K562 (cell line): Measurements from ENCODE around the gene TCL1B. TPM values are rescaled to one million over a fixed set of nuclear protein-coding genes. Genes with fewer than 3 reads are reported as not detected.

Experiments used
- ATAC-seq: fragments of 200-7000 bp; cut with Tn5 transposase; 3 replicates; pipeline ENCODE4 v1.9.1; 2020; ENCODE audit warnings: moderate library complexity
- BruUV-seq: library from RNA; stranded (reverse); fragments of 400-500 nt; replicated peaks from 2 replicates; lab custom pipeline; 2021; lab: Mats Ljungman, UMichigan
- CTCF ChIA-PET: fragments of 300-600 bp; formaldehyde crosslinking; extraction: SDS; loops from one replicate; lab custom pipeline; 2021; ENCODE audit warnings: low intra/inter-chr PET ratio; lab: Yijun Ruan, JAX
- POLR2A ChIA-PET: fragments of 300-600, 350-650 bp; sonication (Branson Sonifier 250); formaldehyde crosslinking; extraction: SDS; loops from one replicate; lab custom pipeline; 2021; ENCODE audit warnings: antibody characterized with exemption, inconsistent platforms; lab: Yijun Ruan, JAX
- DNase-seq, 4 experiments: peaks; one replicate each; pipeline versions ENCODE4 v3.0.0 to v3.0.0-alpha.2; 2011 to 2018; ENCODE audit warnings: low spot score in 3 of 4, mixed read lengths in 3 of 4; ENCODE audit errors: extremely low read depth in 1 of 4
- FAIRE-seq: peaks from 2 replicates; lab custom pipeline; 2011; peaks lifted over from hg19 to GRCh38; lab: Jason Lieb, UNC
- H2AFZ ChIP-seq: 2 replicates; pipeline ENCODE4 v1.6.0; 2011; ENCODE audit warnings: low read depth, low read length, control low read depth, inconsistent platforms
- H3K27ac ChIP-seq: fragments of 200-600 bp; 3 replicates; pipeline ENCODE4 v1.8.0; 2011; ENCODE audit warnings: low read depth, mild to moderate bottlenecking, control low read depth, inconsistent platforms, low read length, moderate library complexity, mixed read lengths; ENCODE audit errors: extremely low read depth
- H3K27me3 ChIP-seq, 2 experiments: fragments of 300-600 bp in 1 of 2; 2 replicates in 1 of 2; 3 replicates in 1 of 2; pipeline versions ENCODE4 v1.6.0 to v1.8.0; 2011; ENCODE audit warnings: inconsistent platforms in 2 of 2, low read length in 2 of 2, mild to moderate bottlenecking in 1 of 2, mixed read lengths in 1 of 2, moderate library complexity in 1 of 2; ENCODE audit not compliant: control insufficient read depth in 2 of 2, insufficient read depth in 2 of 2
- H3K36me3 ChIP-seq: fragments of 300-600 bp; 3 replicates; pipeline ENCODE4 v1.8.0; 2011; ENCODE audit warnings: mild to moderate bottlenecking, low read length, inconsistent platforms; ENCODE audit not compliant: control insufficient read depth, insufficient read depth
- H3K4me1 ChIP-seq, 2 experiments: fragments of 200-600 bp in 1 of 2; replicated peaks in 1 of 2; 2 replicates in 1 of 2; 3 replicates in 1 of 2; pipeline versions ENCODE4 v1.5.1 to v1.8.0; 2011; ENCODE audit warnings: inconsistent platforms in 2 of 2, low read length in 2 of 2, mild to moderate bottlenecking in 1 of 2, mixed read lengths in 1 of 2, moderate library complexity in 1 of 2; ENCODE audit not compliant: control insufficient read depth in 2 of 2, insufficient read depth in 2 of 2
- H3K4me2 ChIP-seq: 2 replicates; pipeline ENCODE4 v1.6.1; 2011; ENCODE audit warnings: low read length, control low read depth, inconsistent platforms, mixed read lengths; ENCODE audit not compliant: insufficient read depth
- H3K4me3 ChIP-seq: fragments of 200-600 bp; sonication (generic), shearing (Covaris generic); 2 replicates; pipeline ENCODE4 v1.5.1; 2016; ENCODE audit warnings: control low read depth, inconsistent platforms
- H3K79me2 ChIP-seq: fragments of 200-600 bp; 3 replicates; pipeline ENCODE4 v1.8.0; 2011; ENCODE audit warnings: low read length, inconsistent platforms; ENCODE audit not compliant: control insufficient read depth, insufficient read depth
- H3K9ac ChIP-seq, 2 experiments: 2 replicates each; pipeline versions ENCODE4 v1.6.0 to v1.6.1; 2011; ENCODE audit warnings: low read depth in 2 of 2, low read length in 2 of 2, control low read depth in 1 of 2, inconsistent platforms in 1 of 2, mild to moderate bottlenecking in 1 of 2, mixed read lengths in 1 of 2; ENCODE audit not compliant: insufficient read depth in 1 of 2
- H3K9me1 ChIP-seq: one replicate; pipeline ENCODE4 v1.6.0; 2011; ENCODE audit warnings: inconsistent platforms, mild to moderate bottlenecking, low read length, moderate library complexity; ENCODE audit not compliant: control insufficient read depth, insufficient read depth
- H3K9me3 ChIP-seq: replicated peaks from 2 replicates; pipeline ENCODE4 v1.5.1; 2011; ENCODE audit warnings: low read depth, low read length, inconsistent platforms; ENCODE audit not compliant: control insufficient read depth, insufficient read depth
- H4K20me1 ChIP-seq: replicated peaks from 2 replicates; pipeline ENCODE4 v1.6.1; 2011; ENCODE audit warnings: low read length, inconsistent platforms, mixed read lengths; ENCODE audit not compliant: control insufficient read depth, insufficient read depth
- CHD1 ChIP-seq: fragments of 200-600 bp; sonication (generic); IDR thresholded peaks from one replicate; pipeline ENCODE4 v1.6.1; 2012; ENCODE audit warnings: mild to moderate bottlenecking, moderate library complexity, low read length, inconsistent platforms
- ZNF165 ChIP-seq: fragments of 250-450 bp; sonication (Bioruptor Pico); IDR thresholded peaks from 2 replicates; pipeline ENCODE4 v1.4.0; 2020; ENCODE audit warnings: borderline replicate concordance
- WGBS: fragments of 100-300 bp; shearing (Covaris generic); methylation state at CpG from one replicate; pipeline ENCODE4 v1.1.6; 2016; ENCODE audit warnings: low coverage, mixed read lengths; ENCODE audit not compliant: insufficient coverage; ENCODE audit errors: missing lambda C conversion rate; 5-methylcytosine and 5-hydroxymethylcytosine counted together
- in situ Hi-C: fragments of 300-500 bp; cut with MboI; formaldehyde crosslinking; loops from 4 replicates; pipeline ENCODE4 v1.15.0; 2018; ENCODE audit warnings: inconsistent platforms, mixed read lengths
- intact Hi-C: fragments of 100-400 bp; cut with micrococcal nuclease; formaldehyde crosslinking; loops from 2 replicates; pipeline ENCODE4 v1.14.2; 2022
- polyA plus RNA-seq, 8 experiments: library from polyadenylated mRNA; depleted of rRNA in 4 of 8; stranded (reverse) in 5 of 8; unstranded in 3 of 8; fragments of >200 nt; fragmentation: Nextera tagmentation in 2 of 8; fragmentation: Illumina TruSeq in 1 of 8; extraction: Ambion mirVana in 2 of 8; extraction: Trizol in 1 of 8; gene quantifications; 2 replicates each; pipeline versions ENCODE4 v1.2.1 to v1.2.3, GENCODE V29; 2011 to 2014; ENCODE audit warnings: inconsistent platforms in 1 of 8, missing spikeins in 1 of 8
- total RNA-seq, 7 experiments: library from RNA; depleted of rRNA in 6 of 7; stranded (reverse); fragments of >200 nt in 6 of 7; fragmentation: Illumina TruSeq in 2 of 7; extraction: Trizol in 2 of 7; gene quantifications; 2 replicates each; pipeline versions ENCODE4 v1.2.1 to v1.2.3, GENCODE V29; 2011 to 2021; ENCODE audit warnings: low replicate concordance in 1 of 7
- TF ChIP-seq, protein P1 (sequence below): fragments of 200-800 bp; sonication (Bioruptor generic); IDR thresholded peaks from 2 replicates; pipeline ENCODE4 v1.6.1; 2017; ENCODE audit warnings: missing genetic modification characterization, missing compliant biosample characterization
- TF ChIP-seq, protein P2 (sequence below), 2 experiments: fragments of 450-650 bp in 1 of 2; sonication (generic) in 1 of 2; formaldehyde crosslinking in 1 of 2; IDR thresholded peaks; 2 replicates each; pipeline versions ENCODE4 v1.7.1 to v1.9.0; 2016 to 2022; ENCODE audit warnings: inconsistent platforms in 1 of 2, mild to moderate bottlenecking in 1 of 2, missing genetic modification reagents in 1 of 2

The TCL1B gene
- total and polyA plus RNA-seq, 9 of the 15 experiments (the other 6 are each of a cell fraction or from before 2014, with no cell fraction given): not detected

DNA sequence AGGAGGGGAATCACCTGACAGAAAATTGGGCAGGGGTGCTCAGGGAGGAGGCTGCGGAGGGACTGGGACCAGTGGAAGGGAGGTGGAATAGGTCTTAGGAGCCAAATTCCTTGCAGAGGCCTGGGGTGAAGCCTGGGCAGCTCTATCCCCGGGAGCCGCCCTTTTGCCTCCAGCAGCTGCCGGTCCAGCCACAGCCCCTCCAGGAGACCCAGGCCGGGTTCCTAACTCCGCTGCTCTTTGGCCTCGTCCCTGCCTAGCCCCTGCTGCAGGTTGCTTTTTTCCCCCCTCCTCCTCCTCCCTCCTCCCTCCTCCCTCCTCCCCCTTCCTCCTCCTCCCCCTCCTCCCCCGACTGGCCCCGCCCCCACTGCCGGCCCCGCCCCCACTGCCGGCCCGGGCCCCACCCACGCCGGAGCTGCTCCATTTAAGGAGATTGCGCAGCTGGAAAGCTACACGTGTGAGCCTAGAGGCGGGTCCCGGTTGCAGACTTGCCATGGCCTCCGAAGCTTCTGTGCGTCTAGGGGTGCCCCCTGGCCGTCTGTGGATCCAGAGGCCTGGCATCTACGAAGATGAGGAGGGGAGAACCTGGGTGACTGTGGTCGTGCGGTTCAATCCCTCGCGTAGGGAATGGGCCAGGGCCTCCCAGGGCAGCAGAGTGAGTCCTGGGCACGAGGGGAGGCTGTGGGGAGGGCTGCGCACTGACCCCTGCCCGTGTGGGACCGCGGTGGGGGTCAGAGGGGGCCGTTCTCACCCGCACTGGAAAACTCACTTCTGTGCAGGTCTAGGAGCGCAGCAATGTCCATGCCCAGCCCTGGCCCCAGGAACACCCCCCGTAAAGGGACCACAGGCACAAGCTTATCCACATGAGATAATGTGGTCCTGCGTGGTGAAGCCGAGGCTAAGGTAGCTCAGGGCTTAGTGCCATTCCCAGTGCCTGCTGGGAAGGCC is at the start of gene TCL1B (continued):
- TF ChIP-seq, protein P1, sequence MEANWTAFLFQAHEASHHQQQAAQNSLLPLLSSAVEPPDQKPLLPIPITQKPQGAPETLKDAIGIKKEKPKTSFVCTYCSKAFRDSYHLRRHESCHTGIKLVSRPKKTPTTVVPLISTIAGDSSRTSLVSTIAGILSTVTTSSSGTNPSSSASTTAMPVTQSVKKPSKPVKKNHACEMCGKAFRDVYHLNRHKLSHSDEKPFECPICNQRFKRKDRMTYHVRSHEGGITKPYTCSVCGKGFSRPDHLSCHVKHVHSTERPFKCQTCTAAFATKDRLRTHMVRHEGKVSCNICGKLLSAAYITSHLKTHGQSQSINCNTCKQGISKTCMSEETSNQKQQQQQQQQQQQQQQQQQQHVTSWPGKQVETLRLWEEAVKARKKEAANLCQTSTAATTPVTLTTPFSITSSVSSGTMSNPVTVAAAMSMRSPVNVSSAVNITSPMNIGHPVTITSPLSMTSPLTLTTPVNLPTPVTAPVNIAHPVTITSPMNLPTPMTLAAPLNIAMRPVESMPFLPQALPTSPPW (CRISPR knock-in tag): peak; percentile 54

DNA sequence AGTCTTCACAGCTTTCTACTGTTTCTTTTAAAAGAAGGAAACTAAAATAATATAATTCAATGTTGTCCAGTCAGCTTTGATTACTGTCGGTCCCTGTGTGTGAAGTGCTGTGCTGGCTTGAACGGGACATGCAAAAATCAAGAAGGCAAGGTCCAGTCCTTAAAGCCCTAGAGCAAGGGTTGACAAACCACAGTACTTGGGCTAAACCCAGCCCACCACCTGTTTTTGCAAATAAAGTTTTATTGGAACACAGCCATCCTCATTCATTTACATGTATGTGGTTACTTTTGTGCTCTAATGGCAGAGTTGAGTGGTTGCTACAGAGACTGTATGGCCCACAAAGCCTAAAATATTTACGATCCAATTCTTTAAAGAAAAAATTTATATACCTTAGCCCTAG is 41.2 kb upstream of the TCL1B start:
- no peaks in the 10 kb centered on the region for H3K36me3 ChIP-seq
- H3K27ac ChIP-seq: no peak overlapping the region
- no peak overlapping the region for H3K9ac ChIP-seq
- FAIRE-seq: no peak
- ATAC-seq: no peak
- ChIA-PET POLR2A (interaction anchor here (0.6 to 0.8 kb wide), 2 partner anchors 182 to 288 kb away, joined by 4 read pairs; no protein-coding TSS in a partner anchor), CTCF (no interaction called here)
- no peaks in the 10 kb centered on the region for H4K20me1 ChIP-seq
- in situ Hi-C loops: no loop called here
- no peaks in the 10 kb centered on the region for H3K4me1 ChIP-seq
- no peaks in the 10 kb centered on the region for H3K79me2 ChIP-seq
- intact Hi-C loops: no loop called here
- H3K9me1 ChIP-seq: no peaks in the 10 kb centered on the region
- 0% methylated on average over 3 of the region's 3 CpGs for whole genome bisulfite sequencing
- no peaks in the 10 kb centered on the region for H3K9me3 ChIP-seq
- H3K27me3 ChIP-seq: no peaks in the 10 kb centered on the region; a peak in 1 of 5 replicates
- no peak overlapping the region for H3K4me3 ChIP-seq
- no TSS peak for BruUV-seq
- H2AFZ ChIP-seq: no peak overlapping the region
- no peak overlapping the region for H3K4me2 ChIP-seq
- no peak for DNase-seq
- TF ChIP-seq, protein P2, sequence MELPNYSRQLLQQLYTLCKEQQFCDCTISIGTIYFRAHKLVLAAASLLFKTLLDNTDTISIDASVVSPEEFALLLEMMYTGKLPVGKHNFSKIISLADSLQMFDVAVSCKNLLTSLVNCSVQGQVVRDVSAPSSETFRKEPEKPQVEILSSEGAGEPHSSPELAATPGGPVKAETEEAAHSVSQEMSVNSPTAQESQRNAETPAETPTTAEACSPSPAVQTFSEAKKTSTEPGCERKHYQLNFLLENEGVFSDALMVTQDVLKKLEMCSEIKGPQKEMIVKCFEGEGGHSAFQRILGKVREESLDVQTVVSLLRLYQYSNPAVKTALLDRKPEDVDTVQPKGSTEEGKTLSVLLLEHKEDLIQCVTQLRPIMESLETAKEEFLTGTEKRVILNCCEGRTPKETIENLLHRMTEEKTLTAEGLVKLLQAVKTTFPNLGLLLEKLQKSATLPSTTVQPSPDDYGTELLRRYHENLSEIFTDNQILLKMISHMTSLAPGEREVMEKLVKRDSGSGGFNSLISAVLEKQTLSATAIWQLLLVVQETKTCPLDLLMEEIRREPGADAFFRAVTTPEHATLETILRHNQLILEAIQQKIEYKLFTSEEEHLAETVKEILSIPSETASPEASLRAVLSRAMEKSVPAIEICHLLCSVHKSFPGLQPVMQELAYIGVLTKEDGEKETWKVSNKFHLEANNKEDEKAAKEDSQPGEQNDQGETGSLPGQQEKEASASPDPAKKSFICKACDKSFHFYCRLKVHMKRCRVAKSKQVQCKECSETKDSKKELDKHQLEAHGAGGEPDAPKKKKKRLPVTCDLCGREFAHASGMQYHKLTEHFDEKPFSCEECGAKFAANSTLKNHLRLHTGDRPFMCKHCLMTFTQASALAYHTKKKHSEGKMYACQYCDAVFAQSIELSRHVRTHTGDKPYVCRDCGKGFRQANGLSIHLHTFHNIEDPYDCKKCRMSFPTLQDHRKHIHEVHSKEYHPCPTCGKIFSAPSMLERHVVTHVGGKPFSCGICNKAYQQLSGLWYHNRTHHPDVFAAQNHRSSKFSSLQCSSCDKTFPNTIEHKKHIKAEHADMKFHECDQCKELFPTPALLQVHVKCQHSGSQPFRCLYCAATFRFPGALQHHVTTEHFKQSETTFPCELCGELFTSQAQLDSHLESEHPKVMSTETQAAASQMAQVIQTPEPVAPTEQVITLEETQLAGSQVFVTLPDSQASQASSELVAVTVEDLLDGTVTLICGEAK (IDR thresholded peaks at IDR 0.05): peak; percentile 82
- TF ChIP-seq, protein P2 (CRISPR knock-in tag; IDR thresholded peaks at IDR 0.05): no peak
- TF ChIP-seq ZNF165 (CRISPR knock-in tag) (no peak), CHD1 (no peak)
